ENCODE results near the gene CAPN6.

DNA sequence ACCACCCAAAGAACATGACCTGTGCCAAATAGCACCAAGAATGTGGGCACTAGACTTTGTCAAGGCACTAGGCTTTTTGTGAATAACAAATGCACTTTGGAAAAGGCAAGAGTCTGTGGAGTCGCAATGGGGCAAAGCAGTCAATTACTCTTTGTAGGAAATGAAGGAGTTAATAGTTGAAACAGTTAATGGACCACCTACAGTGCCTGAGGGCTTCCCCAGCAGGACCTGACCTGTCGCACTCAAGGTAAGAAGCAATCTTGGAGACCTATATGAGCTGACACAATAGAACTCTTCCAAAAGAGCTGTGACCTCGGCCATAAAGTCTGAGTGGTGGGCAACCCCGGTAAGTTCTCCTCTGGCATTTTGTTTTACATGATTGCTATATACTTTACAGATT lies 49.2 kb upstream of the CAPN6 start:
- TF ChIP-seq CTCF (IDR thresholded peaks at IDR 0.05) (no peak), POLR2A (IDR thresholded peaks at IDR 0.05) (no peak)
